HG03439 (cell line): ENCODE data around the gene TMEM116.
"Not testable (repeated sequence)": the region's sequence is repeated elsewhere in the genome, so short reads cannot be mapped to it uniquely, and the experiment has no call there.

Experiments used
- ATAC-seq: cut with Tn5 transposase; IDR thresholded peaks from one replicate; pipeline ENCODE4 v1.9.1; 2021; ENCODE audit warnings: mild to moderate bottlenecking, moderate library complexity; ENCODE audit not compliant: unreplicated experiment

TMEM116 gene

DNA sequence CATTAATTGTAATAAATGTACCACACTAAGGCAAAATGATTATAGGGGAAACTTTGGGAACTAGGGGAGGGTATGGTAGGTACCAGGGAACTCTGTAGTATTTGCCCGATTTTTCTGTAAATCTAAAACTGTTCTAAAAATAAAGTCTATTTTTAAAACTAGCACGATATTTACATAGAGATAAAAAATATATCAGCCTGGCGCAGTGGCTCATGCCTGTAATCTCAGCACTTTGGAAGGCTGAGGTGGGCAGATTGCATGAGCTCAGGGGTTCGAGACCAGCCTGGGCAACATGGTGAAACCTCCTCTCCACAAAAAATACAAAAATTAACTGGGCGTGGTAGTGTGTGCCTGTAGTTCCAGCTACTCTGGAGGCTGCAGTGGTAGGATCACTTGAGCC, 32.4 kb downstream of the TMEM116 start:
- ATAC-seq = no peak

GRCh38 chr12:111978545-111978944, 34.4 kb downstream of the TMEM116 start:
- no peak for ATAC-seq

- ATAC-seq = no peak
These were observed 36.1 kb downstream of the TMEM116 start for GRCh38 chr12:111976860-111977259.

DNA sequence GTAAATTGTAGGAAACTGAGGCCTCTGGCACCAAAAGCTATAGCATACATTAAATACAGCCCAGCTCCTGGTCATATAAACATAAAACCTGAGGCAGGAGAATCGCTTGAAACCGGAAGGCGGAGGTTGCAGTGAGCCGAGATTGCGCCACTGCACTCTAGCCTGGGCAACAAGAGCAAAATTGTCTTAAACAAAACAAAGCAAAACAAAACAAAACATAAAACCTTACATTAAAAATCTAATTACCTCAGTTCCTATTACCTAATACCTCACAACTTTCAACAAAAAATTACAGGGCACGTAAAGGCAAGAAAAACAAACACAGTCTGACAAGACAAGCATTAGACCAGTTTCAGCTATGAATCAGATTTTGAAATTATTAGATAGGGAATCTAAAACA, 36.7 kb downstream of the TMEM116 start:
- no peak for ATAC-seq

- ATAC-seq = no peak
These were observed 37.6 kb downstream of the TMEM116 start for GRCh38 chr12:111975161-111975931.

GRCh38 chr12:111971800-111972199, 41.2 kb downstream of the TMEM116 start:
- ATAC-seq = no peak

DNA sequence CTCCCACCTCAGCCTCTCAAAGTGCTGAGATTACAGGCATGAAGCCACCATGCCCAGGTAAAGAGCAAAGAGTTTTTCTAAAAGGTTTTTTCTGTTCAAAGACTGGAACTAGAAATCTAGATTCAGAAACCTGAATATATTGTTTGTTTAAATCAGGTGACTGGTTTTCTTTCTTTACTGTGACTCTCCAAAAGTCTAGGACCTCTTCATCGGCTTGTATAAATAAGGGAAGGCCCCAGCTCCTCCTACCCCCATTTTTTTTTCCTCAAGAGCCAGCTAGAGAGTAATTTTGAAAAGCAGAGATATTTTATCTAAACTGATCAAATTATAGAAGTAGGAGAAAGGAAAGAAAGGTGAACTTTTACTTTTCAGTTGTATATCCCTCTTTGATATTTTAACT, 48.0 kb downstream of the TMEM116 start:
- no peak for ATAC-seq

GRCh38 chr12:111959518-111959917, 53.4 kb downstream of the TMEM116 start:
- not testable (repeated sequence) for ATAC-seq

DNA sequence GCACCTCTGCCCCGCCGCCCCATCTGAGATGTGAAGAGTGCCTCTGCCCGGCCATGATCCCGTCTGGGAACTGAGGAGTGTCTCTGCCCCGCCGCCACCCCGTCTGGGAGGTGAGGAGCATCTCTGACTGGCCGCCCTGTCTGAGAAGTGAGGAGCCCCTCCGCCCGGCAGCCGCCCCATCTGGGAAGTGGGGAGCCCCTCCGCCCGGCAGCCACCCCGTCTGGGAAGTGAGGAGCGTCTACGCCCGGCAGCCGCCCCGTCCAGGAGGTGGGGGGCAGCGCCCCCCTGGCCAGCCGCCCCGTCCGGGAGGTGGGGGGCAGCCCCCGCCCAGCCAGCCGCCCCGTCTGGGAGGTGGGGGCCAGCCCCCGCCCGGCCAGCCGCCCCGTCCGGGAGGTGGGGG, 55.7 kb downstream of the TMEM116 start:
- ATAC-seq = not testable (repeated sequence)

DNA sequence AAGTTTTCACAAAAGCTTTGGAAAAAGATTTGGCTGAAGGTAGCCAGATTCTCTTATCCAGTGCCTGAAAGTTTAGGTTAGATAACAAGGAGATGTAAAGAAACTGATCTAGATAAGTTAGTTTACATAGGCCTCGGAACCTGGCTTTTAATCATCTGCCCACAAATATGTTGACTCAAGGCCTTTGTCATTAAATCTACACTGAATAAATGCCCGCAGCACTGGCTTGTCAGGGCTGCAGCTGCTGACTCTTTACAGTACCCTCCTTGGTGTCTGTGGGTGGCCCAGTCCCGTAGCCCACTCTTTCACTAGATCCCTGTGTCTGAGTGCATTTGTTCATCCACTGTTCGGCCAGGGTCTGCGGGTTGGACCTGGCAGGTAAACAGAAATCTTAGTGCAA, 58.0 kb downstream of the TMEM116 start:
- ATAC-seq = no peak

GRCh38 chr12:111953455-111953854, 59.5 kb downstream of the TMEM116 start:
- ATAC-seq = no peak

- not testable (repeated sequence) for ATAC-seq
These were observed 60.7 kb downstream of the TMEM116 start for GRCh38 chr12:111952084-111952787.

GRCh38 chr12:111950961-111951676, 61.8 kb downstream of the TMEM116 start:
- ATAC-seq = not testable (repeated sequence)

- ATAC-seq = no peak
These were observed 69.0 kb downstream of the TMEM116 start for GRCh38 chr12:111943929-111944328.

DNA sequence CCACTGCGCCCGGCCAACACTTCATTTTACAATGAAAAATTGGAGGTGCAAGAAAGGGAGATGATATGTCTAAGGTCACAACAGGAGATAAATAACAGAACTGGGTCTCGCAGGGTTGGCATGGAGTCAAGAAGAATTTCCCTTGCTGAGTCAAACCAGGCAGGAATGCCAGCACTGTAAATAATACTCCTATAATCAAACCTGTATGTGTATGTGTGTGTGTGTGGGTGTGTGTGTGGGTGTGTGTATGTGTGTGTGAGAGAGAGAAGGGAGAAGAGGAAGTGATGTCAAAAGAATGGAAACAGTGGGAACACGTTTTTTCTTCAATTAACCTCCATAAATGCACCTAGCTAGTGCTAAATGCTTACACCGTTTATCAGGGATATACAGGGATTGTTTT, 70.4 kb downstream of the TMEM116 start:
- ATAC-seq = no peak

DNA sequence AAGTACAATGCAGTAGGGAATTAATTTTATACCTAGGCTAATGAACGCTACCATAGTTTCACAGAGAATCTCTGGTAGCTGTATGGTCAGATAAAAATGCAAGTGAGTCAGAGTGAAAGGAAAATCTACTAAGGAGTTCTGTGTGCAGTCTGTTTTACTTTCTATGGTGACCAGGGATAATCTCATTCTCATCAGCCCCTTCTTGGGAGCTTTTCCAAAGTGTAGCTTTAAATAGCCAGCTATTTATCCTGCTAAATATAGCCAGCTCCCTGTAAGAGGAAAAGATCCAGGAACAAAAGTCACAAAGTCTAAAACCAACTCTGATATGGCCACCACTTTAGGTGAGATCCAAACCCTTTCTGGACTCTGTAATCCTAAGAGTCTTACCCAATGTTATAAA, 75.5 kb downstream of the TMEM116 start:
- no peak for ATAC-seq

- ATAC-seq = no peak
These were observed 76.1 kb downstream of the TMEM116 start for GRCh38 chr12:111936869-111937268.

- ATAC-seq = no peak
These were observed 80.7 kb downstream of the TMEM116 start for GRCh38 chr12:111932241-111932640.

GRCh38 chr12:111927346-111927745, 85.6 kb downstream of the TMEM116 start:
- ATAC-seq = no peak

- ATAC-seq = no peak
These were observed 86.3 kb downstream of the TMEM116 start for GRCh38 chr12:111926631-111927030.

DNA sequence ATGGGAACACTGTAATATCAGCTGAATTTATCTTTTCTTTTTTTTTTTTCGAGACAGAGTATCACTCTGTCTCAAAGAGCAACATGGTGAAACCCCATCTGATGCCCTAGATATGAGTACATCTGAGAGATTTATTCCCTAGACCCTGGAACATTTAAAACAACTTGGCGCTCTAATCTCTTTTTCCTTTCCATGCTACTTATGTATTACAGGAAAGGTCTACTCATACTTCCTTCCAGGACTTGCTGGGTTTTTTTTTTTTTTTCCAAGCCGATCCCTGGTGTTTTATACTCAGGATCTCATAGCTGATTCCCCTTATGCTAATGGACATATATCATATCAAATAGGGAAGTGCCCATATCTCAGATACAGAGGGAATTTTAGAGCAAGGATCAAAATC, 87.8 kb downstream of the TMEM116 start:
- ATAC-seq = no peak

GRCh38 chr12:111907740-111908139, 105.2 kb downstream of the TMEM116 start:
- ATAC-seq = no peak
